ENCODE data around the gene ERN1.

DNA sequence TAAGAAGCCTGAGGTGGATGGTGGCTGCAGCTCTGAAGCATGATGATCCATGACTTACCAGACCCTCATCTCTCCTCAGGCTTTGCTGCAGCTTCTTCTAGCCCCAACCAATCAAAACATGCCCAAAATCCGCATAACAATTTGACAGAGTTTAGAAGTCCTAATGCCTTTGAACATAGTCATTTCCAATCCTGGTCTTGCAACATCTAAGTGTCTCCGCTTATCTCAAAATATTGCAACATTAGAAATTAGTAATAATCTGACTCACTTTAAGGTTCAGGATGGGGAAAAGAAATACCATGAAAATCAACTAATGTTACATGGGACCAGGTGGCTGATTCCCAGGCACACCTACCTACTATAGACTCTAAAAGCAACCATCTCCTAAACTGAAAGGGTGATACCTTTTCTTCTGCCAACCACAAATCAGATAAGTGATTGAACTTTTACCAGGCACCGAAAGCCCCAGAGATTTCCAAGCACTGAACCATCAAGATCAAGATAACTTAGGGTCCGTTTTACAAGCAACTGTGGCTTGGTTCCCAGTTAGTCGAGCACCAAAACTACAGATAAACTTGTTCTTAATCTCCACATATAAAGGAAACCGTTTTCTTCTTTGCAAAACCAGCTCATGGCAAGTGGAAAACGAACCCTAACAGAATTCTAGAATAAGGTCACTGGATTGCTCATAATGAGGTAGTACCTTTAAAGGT is 14.0 kb downstream of the ERN1 start:
- TF ChIP-seq ZFX (IDR thresholded peaks at IDR 0.05): no peak
- TF ChIP-seq, protein P1, sequence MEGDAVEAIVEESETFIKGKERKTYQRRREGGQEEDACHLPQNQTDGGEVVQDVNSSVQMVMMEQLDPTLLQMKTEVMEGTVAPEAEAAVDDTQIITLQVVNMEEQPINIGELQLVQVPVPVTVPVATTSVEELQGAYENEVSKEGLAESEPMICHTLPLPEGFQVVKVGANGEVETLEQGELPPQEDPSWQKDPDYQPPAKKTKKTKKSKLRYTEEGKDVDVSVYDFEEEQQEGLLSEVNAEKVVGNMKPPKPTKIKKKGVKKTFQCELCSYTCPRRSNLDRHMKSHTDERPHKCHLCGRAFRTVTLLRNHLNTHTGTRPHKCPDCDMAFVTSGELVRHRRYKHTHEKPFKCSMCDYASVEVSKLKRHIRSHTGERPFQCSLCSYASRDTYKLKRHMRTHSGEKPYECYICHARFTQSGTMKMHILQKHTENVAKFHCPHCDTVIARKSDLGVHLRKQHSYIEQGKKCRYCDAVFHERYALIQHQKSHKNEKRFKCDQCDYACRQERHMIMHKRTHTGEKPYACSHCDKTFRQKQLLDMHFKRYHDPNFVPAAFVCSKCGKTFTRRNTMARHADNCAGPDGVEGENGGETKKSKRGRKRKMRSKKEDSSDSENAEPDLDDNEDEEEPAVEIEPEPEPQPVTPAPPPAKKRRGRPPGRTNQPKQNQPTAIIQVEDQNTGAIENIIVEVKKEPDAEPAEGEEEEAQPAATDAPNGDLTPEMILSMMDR (conservative IDR thresholded peaks at IDR 0.05): no peak
